Transverse colon (tissue), 4 donors: ENCODE results near the gene GRID2IP. TPM values are rescaled to one million over a fixed set of nuclear protein-coding genes. Genes with fewer than 3 reads are reported as not detected.

Source experiments
- DNase-seq: peaks from one replicate; pipeline ENCODE4 v3.0.0-alpha.2; 2019
- H3K27ac ChIP-seq, 4 donors: fragments of 200-600 bp; sonication (generic); 2 replicates each; pipeline ENCODE4 v1.5.1; 2016 to 2018; ENCODE audit warnings: inconsistent platforms in 4 of 4
- H3K27me3 ChIP-seq: fragments of 200-600 bp; sonication (generic); 2 replicates; pipeline ENCODE4 v1.5.1; 2017; ENCODE audit warnings: inconsistent platforms
- H3K36me3 ChIP-seq, 4 donors: fragments of 200-600 bp; sonication (generic); 2 replicates each; pipeline ENCODE4 v1.5.1; 2017 to 2019; ENCODE audit warnings: inconsistent platforms in 4 of 4
- H3K4me1 ChIP-seq, 4 donors: fragments of 200-600 bp; sonication (generic); 2 replicates each; pipeline ENCODE4 v1.5.1; 2017 to 2020; ENCODE audit warnings: inconsistent platforms in 4 of 4
- H3K4me3 ChIP-seq, 4 donors: fragments of 200-600 bp; sonication (generic); 1 replicate in 1 of 4; 2 replicates in 3 of 4; pipeline versions ENCODE4 v1.5.1 to v1.6.1; 2017 to 2019; ENCODE audit warnings: inconsistent platforms in 4 of 4
- H3K9me3 ChIP-seq, 2 donors: fragments of 200-600 bp; sonication (generic); 2 replicates each; pipeline ENCODE4 v1.5.1; 2017 to 2019; ENCODE audit warnings: inconsistent platforms in 2 of 2
- CTCF ChIP-seq, 5 experiments: fragments of 200-600 bp in 3 of 5; fragments of 450-650 bp in 2 of 5; sonication (generic) in 3 of 5; IDR thresholded peaks; 1 replicate in 2 of 5; 2 replicates in 3 of 5; pipeline ENCODE4 v1.5.1; 2016 to 2017; ENCODE audit warnings: antibody characterized with exemption in 5 of 5, inconsistent platforms in 3 of 5, mild to moderate bottlenecking in 2 of 5, moderate library complexity in 1 of 5
- EP300 ChIP-seq: sonication (generic); formaldehyde crosslinking; IDR thresholded peaks from one replicate; pipeline ENCODE4 v1.6.1; 2017; ENCODE audit warnings: antibody characterized with exemption, low read depth
- POLR2A ChIP-seq: fragments of 450-650 bp; IDR thresholded peaks from one replicate; pipeline ENCODE4 v1.6.1; 2016; ENCODE audit warnings: antibody characterized with exemption, mild to moderate bottlenecking, moderate library complexity
- POLR2AphosphoS5 ChIP-seq, 3 donors: sonication (generic); formaldehyde crosslinking; IDR thresholded peaks; one replicate each; pipeline ENCODE4 v1.6.1; 2016; ENCODE audit warnings: antibody characterized with exemption in 3 of 3
- WGBS, 2 donors: methylation state at CpG; one replicate each; pipeline ENCODE4 v1.1.5; 2018; ENCODE audit warnings: low coverage in 1 of 2; 5-methylcytosine and 5-hydroxymethylcytosine counted together
- in situ Hi-C, 4 donors: fragments of 200-750 bp; cut with MboI; loops; one replicate each; pipeline versions ENCODE4 v1.15.0 to v1.15.1; 2017; ENCODE audit warnings: low sequenced_read_pairs in 3 of 4, low pct_ligation_motif_present in 1 of 4, low pct_unique_long_range_greater_than_20kb in 1 of 4
- intact Hi-C: fragments of 100-400 bp; cut with DNase I; formaldehyde crosslinking; loops from one replicate; pipeline ENCODE4 v1.15.1; 2023; ENCODE audit warnings: low total_unique reads
- total RNA-seq, 4 donors: library from RNA; depleted of rRNA; stranded (reverse); fragments of >200 nt; gene quantifications; one replicate each; pipeline ENCODE4 v1.1.0, GENCODE V29; 2016

GRID2IP gene
- total RNA-seq, 4 donors from 2014 or later = 0.20 to 1.1 (median 0.66) TPM

DNA sequence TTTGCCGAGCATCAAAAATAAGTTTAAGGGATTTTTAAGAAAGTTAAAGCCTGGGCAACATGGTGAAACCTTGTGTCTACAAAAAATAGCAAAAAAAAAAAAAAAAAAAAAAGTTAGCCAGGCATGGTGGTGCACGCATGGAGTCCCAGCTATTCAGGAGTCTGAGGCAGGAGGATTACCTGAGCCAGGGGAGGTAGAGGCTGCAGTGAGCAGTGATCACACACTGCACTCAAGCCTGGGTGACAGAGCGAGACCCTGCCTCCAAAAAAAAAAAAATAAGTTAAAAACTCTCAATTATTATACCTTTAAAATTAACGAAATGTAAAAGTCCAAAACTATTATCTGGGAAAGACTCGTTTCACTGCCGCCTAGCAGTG, 68.5 kb downstream of the GRID2IP start:
- in situ Hi-C loops = no loop called here

GRCh38 chr7:6482307-6482706, 69.0 kb downstream of the GRID2IP start:
- Histone ChIP-seq H3K4me3 (peak overlapping the region in 3 of 4 donors; percentile 87 to 100 (median 99)), H3K36me3 (no peaks in the 10 kb centered on the region), H3K27ac (peak overlapping the region; percentile 93 to 98 (median 96)), H3K27me3 (no peaks in the 10 kb centered on the region), H3K9me3 (no peaks in the 10 kb centered on the region), H3K4me1 (peaks cover 29 to 49% (median 41%) of the 10 kb centered on the region in 4 donors)
- intact Hi-C loops (no loop called here), in situ Hi-C loops (no loop called here)
- 46 to 50% methylated on average over 4 of the region's 4 CpGs for WGBS, 2 donors
- DNase-seq = peak; percentile 39
- TF ChIP-seq POLR2AphosphoS5 (IDR thresholded peaks at IDR 0.05) (peak in 2 of 3 donors; percentile 47 to 84), POLR2A (peak; percentile 33), EP300 (no peak), CTCF (IDR thresholded peaks at IDR 0.05) (no peak)

More for the DNA sequence above, 68.5 kb downstream of the GRID2IP start:
- Histone ChIP-seq H3K4me3 (peak overlapping the region; percentile 87 to 100 (median 98)), H3K4me1 (peaks cover 29 to 46% (median 40%) of the 10 kb centered on the region in 4 donors), H3K27ac (peak overlapping the region; percentile 93 to 98 (median 96)), H3K9me3 (no peaks in the 10 kb centered on the region), H3K36me3 (no peaks in the 10 kb centered on the region), H3K27me3 (no peaks in the 10 kb centered on the region)
- no peak for DNase-seq
- TF ChIP-seq POLR2A (no peak), CTCF (IDR thresholded peaks at IDR 0.05) (no peak), POLR2AphosphoS5 (IDR thresholded peaks at IDR 0.05) (no peak), EP300 (no peak)
- WGBS, 2 donors = 11 to 28% methylated on average over 4 to 6 of the region's 6 CpGs
- intact Hi-C loops = no loop called here

DNA sequence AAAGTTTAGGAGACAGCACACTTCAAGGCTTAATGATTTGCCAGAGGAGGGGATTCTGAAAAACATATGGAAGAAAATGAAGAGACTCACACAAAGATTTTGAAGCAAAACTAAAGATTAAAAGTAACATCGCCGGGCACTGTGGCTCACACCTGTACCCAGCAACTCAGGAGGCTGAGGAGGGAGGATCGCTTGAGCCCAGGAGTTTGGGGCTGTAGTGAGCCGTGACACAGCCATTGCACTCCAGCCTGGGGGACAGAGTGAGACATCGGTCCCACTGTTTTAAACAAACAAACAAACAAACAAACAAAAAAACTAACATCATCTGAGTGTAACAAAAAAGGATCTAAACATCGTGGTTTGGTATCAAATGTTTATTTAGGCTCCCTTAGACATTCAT, 69.8 kb downstream of the GRID2IP start:
- no peak for DNase-seq
- peak overlapping the region in 3 of 4 donors; percentile 53 to 98 (median 54) for H3K27ac ChIP-seq
- in situ Hi-C loops (no loop called here), intact Hi-C loops (no loop called here)
- H3K4me3 ChIP-seq = no peak overlapping the region
- H3K27me3 ChIP-seq = no peaks in the 10 kb centered on the region
- H3K9me3 ChIP-seq = no peaks in the 10 kb centered on the region
- WGBS, 2 donors = 84% methylated on average over 6 of the region's 6 CpGs
- TF ChIP-seq POLR2AphosphoS5 (IDR thresholded peaks at IDR 0.05) (no peak), CTCF (IDR thresholded peaks at IDR 0.05) (no peak), EP300 (no peak), POLR2A (no peak)
- peaks cover 29 to 57% (median 46%) of the 10 kb centered on the region in 4 donors for H3K4me1 ChIP-seq
- no peaks in the 10 kb centered on the region for H3K36me3 ChIP-seq

DNA sequence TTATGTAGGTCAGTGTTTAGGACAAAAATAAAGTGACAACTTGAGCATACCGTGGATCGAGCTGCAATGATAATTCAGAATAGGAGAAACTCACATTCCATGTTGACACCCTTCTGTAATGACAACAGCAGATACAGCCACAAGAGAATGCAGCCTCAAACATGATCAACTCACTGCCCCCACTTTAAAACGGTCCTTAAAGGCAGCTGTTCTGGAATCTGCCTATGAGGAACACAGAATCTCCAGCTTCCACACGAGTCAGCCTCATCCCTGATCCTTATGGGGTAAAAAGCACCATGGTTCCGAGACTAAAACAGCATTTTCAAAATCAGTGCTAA, 71.0 kb downstream of the GRID2IP start:
- TF ChIP-seq POLR2A (no peak), CTCF (IDR thresholded peaks at IDR 0.05) (no peak), EP300 (no peak), POLR2AphosphoS5 (IDR thresholded peaks at IDR 0.05) (no peak)
- WGBS, 2 donors = 65 to 80% methylated on average over 3 to 5 of the region's 5 CpGs
- Histone ChIP-seq H3K4me3 (no peak overlapping the region), H3K4me1 (peaks cover 29 to 63% (median 47%) of the 10 kb centered on the region in 4 donors), H3K27me3 (no peaks in the 10 kb centered on the region), H3K9me3 (no peaks in the 10 kb centered on the region), H3K27ac (no peak overlapping the region), H3K36me3 (no peaks in the 10 kb centered on the region)
- in situ Hi-C loops = no loop called here
- no peak for DNase-seq
- intact Hi-C loops = no loop called here
